Thoracic aorta (tissue), 2 donors: ENCODE measurements around the gene TTLL7. TPM values are rescaled to one million over a fixed set of nuclear protein-coding genes. Genes with fewer than 3 reads are reported as not detected.
"Not testable (repeated sequence)": the region's sequence is repeated elsewhere in the genome, so short reads cannot be mapped to it uniquely, and the experiment has no call there.

Experiments
- ATAC-seq: fragments of 150-250 bp; one replicate; pipeline ENCODE4 v1.8.0; 2017; ENCODE audit warnings: low read depth; ENCODE audit not compliant: insufficient number of reproducible peaks, low FRiP score
- DNase-seq: peaks from one replicate; pipeline ENCODE4 v3.0.0-alpha.2; 2020; ENCODE audit warnings: low spot score
- H3K27ac ChIP-seq, 2 donors: fragments of 200-600 bp; sonication (generic); 1 replicate in 1 of 2; 2 replicates in 1 of 2; pipeline ENCODE4 v1.5.1; 2016; ENCODE audit warnings: mild to moderate bottlenecking in 2 of 2, moderate library complexity in 2 of 2
- H3K27me3 ChIP-seq: fragments of 200-600 bp; sonication (generic); replicated peaks from 2 replicates; pipeline ENCODE4 v1.6.0; 2016; ENCODE audit warnings: mild to moderate bottlenecking; ENCODE audit not compliant: insufficient read depth
- H3K36me3 ChIP-seq: fragments of 200-600 bp; sonication (generic); one replicate; pipeline ENCODE4 v1.5.1; 2016
- H3K4me1 ChIP-seq, 2 donors: fragments of 200-600 bp; sonication (generic); 1 replicate in 1 of 2; 2 replicates in 1 of 2; pipeline versions ENCODE4 v1.5.1 to v1.6.0; 2016; ENCODE audit warnings: low read depth in 2 of 2, mild to moderate bottlenecking in 1 of 2; ENCODE audit not compliant: control insufficient read depth in 1 of 2
- H3K4me3 ChIP-seq: fragments of 200-600 bp; sonication (generic); 2 replicates; pipeline ENCODE4 v1.5.1; 2016; ENCODE audit warnings: mild to moderate bottlenecking
- H3K9me3 ChIP-seq: fragments of 200-600 bp; sonication (generic); 2 replicates; pipeline ENCODE4 v1.5.1; 2016
- CTCF ChIP-seq: fragments of 200-600 bp; sonication (generic); IDR thresholded peaks from one replicate; pipeline ENCODE4 v1.5.1; 2019; ENCODE audit warnings: antibody characterized with exemption
- total RNA-seq, 2 donors: library from RNA; depleted of rRNA; stranded (reverse); fragments of >200 nt; gene quantifications; one replicate each; pipeline versions ENCODE4 v1.1.0 to v1.2.3, GENCODE V29; 2016

TTLL7 gene
- total RNA-seq, 2 donors from 2014 or later, result 66.1 to 71.4 TPM

GRCh38 chr1:83919872-83920271, 79.1 kb downstream of the TTLL7 start:
- Histone ChIP-seq H3K27ac (no peak overlapping the region), H3K27me3 (no peaks in the 10 kb centered on the region), H3K9me3 (no peaks in the 10 kb centered on the region), H3K4me3 (no peak overlapping the region), H3K36me3 (peaks cover 18% of the 10 kb centered on the region), H3K4me1 (no peaks in the 10 kb centered on the region)
- DNase-seq (no peak), ATAC-seq (no peak)
- TF ChIP-seq CTCF, result no peak

GRCh38 chr1:83918688-83919285, 80.1 kb downstream of the TTLL7 start:
- Histone ChIP-seq H3K27me3 (no peaks in the 10 kb centered on the region), H3K4me3 (no peak overlapping the region), H3K9me3 (no peaks in the 10 kb centered on the region), H3K36me3 (peaks cover 24% of the 10 kb centered on the region), H3K4me1 (no peaks in the 10 kb centered on the region), H3K27ac (no peak overlapping the region)
- no peak for TF ChIP-seq CTCF
- ATAC-seq, result no peak
- DNase-seq, result no peak

- Histone ChIP-seq H3K27ac (no peak overlapping the region), H3K27me3 (no peaks in the 10 kb centered on the region), H3K36me3 (peaks cover 24% of the 10 kb centered on the region), H3K4me1 (no peaks in the 10 kb centered on the region), H3K9me3 (no peaks in the 10 kb centered on the region), H3K4me3 (no peak overlapping the region)
- no peak for TF ChIP-seq CTCF
- DNase-seq, result no peak
- ATAC-seq, result no peak
These were observed 81.0 kb downstream of the TTLL7 start for GRCh38 chr1:83917959-83918358.

- not testable (repeated sequence) for H3K27me3 ChIP-seq, H3K9me3 ChIP-seq, ATAC-seq, H3K4me1 ChIP-seq, DNase-seq, H3K4me3 ChIP-seq, H3K27ac ChIP-seq
- H3K36me3 ChIP-seq, result peaks cover 24% of the 10 kb centered on the region
These were observed 82.8 kb downstream of the TTLL7 start for GRCh38 chr1:83916094-83916493.

- peaks cover 18% of the 10 kb centered on the region for H3K36me3 ChIP-seq
These were observed 86.1 kb downstream of the TTLL7 start for GRCh38 chr1:83912876-83913275.

More at GRCh38 chr1:83912876-83913275, 86.1 kb downstream of the TTLL7 start:
- Histone ChIP-seq H3K27me3 (no peaks in the 10 kb centered on the region), H3K27ac (no peak overlapping the region), H3K4me3 (no peak overlapping the region), H3K9me3 (no peaks in the 10 kb centered on the region), H3K4me1 (peaks cover 0 to 7% of the 10 kb centered on the region in 2 donors)
- DNase-seq (no peak), ATAC-seq (no peak)
- no peak for TF ChIP-seq CTCF
